HG02938 (cell line): Measurements from ENCODE around the gene ASPDH.
"Not testable (repeated sequence)": the region's sequence is repeated elsewhere in the genome, so short reads cannot be mapped to it uniquely, and the experiment has no call there.

Source experiments
- ATAC-seq: cut with Tn5 transposase; IDR thresholded peaks from one replicate; pipeline ENCODE4 v1.9.1; 2021; ENCODE audit warnings: mild to moderate bottlenecking, moderate library complexity; ENCODE audit not compliant: unreplicated experiment

Gene ASPDH

DNA sequence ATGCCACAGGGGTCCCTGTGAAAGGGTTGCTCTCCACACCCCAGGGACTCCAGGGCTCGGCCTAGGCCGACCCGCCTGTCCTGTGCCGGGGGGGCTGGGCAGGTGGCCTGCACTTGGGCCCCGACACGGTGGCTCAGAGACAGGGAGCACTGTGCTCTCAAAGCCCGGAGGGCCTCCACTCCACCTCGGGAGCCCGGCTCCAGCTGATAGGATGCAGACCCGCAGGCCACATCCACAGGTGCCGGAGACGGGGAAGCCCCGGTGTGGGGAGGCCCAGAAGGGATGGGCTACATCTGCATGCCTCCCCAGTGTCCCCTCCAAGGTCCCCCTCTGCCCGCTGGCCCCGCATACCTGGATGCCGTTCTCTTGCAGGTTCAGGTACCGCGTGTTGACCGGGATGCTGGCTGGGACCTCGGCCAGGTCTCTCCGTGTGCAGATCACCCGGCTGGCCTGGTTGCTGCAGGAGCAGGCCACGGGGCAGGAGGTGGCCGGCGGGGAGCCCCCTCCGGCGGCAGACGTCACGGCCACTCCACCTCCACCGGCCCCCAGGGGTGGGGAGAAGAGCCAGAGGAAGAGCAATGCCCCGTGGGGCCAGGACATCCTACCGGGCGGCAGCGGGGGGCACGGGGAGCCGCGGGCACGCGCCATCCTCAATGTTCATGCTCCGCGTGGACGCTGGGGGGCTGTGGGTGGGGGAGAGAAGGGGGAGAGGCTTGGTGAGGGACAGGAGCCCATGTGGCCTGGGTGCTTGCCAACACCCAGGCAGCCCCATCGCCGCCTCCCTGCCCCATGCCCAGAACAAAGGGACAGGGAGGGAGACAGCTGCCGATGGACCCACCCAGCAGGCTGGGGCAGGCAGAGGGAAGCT is 34.7 kb upstream of the ASPDH start:
- ATAC-seq: no peak

DNA sequence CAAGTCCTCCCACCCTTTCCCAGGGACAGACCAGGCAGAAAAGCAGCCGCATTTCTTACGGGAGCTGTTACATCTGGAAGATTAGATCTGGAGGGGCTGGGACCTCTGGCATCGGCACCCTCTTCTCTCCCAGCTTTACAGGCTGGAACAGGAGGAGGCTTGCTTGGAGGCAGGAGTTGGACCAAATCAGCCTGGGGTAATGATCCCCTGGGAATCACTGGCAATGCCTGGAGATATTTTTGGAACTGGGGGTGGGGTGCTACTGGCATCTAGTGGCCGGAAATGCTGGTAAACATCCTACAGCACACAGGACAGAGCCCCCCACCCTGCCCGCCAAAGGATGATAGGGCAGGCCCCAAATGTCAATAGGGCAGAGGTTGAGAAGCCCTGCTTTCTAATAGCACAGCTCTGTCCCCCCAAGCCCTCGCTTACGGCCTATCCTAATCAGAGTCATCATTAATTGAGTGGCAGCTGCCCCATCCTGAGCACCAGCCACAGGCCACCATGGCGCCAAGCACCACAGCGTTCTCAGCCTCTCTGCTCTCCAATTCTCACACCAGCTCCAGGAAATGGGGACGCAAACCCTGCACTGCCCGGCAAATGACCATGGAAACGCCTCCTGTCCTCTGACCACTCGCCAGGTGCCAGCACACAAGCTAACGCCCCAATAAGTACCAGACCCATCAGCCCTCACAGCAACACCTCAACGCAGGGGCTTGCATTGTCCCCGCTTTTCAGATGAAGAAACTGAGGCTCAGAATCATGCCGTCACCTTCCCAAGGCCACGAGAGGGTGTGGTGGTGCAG is 33.9 kb upstream of the ASPDH start:
- no peak for ATAC-seq

DNA sequence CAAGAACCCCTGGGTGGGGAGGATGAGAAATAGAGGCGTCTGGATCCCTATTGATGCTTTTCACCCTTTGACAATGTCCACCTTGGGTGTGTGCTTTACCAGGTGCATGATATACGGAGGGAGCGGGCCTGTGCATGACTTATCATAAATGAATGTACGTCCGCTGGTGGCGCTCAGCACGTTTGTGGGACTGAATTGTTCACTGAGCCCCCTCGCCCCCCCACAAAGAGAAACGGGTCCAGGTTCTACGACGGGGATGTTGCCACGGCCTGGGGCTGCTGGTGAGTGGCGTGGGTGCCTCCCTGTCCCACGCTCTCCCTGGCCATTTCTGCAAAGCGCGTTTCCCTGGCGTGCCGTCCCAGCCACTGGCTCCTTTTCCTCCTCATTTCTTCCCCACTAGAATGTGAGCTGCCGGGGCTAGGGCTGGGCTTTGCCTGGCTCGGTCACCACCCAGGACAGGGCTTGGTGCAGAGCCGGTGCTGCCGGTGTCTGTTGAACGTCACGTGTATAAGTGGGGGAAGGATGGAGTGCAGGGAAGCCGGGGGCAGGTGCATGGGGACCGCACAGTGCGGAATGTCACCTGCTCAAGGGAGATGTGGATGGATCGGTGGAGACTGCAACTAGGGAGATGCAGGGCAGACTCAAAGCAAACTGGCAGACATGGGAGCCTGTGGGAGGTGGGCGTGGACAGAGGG is 33.0 kb upstream of the ASPDH start:
- no peak for ATAC-seq

DNA sequence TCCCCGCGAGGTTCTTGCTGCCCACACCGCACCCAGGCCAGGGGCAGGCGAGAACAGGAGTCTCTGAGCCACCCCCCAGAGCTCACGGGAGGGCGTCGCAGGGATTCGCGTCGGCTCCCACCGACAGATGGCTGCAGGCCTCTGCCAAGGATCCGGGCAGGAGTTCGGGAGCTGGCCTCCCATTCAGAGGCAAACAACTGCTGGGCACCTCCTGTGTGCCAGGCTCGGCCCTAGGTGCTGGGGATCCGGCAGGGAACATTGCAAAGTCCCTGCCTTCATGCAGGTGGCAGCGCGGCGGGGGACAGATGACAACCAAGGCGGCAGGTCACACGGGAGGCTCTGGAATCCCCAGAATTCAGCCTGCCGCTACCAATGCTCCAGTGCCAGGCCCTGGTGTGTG is 29.2 kb upstream of the ASPDH start:
- ATAC-seq: no peak

DNA sequence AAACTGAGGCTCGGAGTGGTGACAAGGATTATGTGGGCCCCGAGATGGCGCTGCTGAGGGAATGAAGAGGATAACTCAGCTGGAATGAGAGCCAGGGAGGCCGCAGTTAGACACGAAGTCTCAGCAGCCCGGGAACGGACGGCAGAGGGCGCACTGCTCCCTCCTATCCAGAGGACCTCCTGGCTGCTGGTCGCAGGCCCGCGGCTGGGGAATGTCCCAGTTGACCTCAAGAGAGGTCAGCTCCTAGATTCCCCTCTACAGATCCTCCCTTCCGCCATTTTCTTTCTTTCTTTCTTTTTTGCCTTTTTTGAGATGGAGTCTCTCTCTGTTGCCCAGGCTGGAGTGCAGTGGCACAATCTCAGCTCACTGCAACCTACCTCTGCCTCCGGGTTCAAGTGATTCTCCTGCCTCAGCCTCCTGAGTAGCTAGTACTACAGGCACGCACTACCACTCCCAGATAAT is 24.1 kb upstream of the ASPDH start:
- no peak for ATAC-seq

DNA sequence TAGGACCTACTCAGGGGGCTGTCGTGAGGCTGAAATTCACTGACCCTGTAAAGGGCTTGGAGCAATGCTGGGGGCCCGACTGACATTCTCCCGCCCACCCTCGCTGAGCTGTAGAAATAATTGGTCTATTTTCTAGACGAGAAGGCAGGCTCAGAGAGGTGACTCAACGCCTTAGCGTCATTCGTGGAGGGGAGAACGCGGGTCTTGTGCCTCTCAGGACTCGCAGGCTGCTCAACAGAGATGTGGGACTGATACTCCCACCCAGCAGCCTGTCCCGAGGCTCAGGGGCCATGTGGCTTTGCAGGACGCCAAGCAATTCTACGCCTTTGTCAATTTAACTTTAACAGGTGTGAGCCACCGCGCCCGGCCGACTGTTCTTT is 23.6 kb upstream of the ASPDH start:
- no peak for ATAC-seq

DNA sequence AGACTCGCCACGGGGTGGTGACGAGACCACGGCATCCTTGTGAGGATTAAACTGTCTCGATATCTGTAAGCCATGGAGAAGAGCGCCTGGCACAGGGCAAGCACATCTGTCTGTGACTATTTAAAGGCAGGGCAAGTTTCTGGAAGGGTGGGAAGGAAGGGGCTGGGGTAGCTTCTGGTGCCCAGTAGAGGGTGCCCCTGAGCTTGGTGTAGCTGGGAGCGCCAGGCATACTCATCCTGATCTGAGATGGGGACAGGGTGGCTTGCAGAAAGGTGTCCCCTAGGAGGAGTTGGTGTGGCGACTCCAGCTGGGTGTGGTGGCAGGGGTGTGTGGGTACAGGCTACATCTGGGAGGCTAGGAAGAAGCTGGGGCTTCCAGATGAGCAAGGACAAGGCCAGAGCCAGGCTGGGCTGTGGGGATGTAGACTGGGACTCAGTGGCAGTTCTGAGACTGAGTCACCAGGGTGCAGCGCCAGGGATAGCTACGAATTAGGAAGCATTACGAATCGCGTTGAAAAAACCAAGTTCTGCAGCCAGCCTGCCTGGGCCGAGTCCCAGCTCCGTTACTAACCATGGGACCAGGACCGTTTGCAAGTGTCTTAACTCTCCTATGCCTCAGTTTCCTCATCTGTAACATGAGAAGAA is 23.1 kb upstream of the ASPDH start:
- no peak for ATAC-seq

DNA sequence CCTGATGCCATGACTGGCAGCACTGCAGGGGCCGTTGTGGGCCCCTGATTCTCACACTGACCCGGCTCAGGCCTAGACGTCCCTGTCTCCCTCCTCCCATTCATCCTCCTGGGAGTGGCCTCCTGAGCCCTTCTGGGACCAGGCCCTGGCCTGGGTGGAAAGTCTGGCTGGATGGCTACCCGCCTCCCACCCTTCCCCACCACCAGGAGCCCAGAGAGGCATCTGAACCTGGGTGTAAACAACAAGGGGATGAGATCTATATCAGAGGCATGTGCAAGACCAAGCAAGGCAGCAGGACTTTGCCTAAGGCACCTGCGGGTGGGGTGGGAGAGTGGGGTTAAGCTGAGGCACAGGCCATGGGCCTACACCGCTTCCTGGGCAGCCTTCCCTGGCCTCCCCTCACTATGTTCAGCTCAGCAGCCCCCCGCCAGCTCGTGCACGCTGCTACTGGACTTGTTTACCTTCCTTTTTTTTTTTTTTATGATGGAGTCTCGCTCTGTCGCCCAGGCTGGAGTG is 22.0 kb upstream of the ASPDH start:
- ATAC-seq: no peak

DNA sequence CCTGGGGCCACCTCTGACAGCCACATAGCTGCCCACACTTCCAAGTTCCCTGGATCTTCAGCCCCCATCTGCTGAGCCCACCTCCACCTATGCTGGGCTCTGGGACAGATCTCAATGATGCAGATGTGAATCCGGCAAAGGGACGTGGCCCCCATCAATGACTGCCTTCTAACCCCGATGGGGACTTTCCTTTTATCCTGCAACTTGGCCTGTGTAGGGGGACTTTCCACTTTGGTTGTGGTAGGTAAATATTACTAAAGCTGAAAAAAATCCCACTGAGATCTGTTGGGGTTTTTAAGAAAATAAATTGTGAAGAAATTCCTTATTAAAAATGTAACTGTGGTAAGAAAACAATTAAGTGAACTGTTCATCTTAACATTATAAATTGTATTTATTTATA is 20.8 kb upstream of the ASPDH start:
- ATAC-seq: no peak

DNA sequence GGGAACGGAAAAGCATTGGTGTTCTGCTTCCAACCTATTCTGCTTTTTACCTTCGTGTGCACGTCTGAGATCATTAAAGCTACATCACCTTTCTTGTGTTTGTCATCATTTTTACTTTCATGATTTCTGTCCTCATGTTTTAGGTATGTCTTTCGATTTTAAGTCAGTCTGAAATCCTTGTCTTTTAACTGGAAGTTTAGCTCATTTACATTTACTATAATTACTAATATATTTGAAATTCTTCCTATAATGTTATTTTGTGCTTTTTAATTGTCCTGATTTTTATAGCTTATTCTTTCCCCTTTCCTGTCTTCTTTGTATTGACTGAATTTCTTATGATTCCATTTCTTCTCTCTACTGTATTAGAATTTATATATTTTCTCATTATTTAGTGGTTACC is 19.2 kb upstream of the ASPDH start:
- ATAC-seq: no peak

DNA sequence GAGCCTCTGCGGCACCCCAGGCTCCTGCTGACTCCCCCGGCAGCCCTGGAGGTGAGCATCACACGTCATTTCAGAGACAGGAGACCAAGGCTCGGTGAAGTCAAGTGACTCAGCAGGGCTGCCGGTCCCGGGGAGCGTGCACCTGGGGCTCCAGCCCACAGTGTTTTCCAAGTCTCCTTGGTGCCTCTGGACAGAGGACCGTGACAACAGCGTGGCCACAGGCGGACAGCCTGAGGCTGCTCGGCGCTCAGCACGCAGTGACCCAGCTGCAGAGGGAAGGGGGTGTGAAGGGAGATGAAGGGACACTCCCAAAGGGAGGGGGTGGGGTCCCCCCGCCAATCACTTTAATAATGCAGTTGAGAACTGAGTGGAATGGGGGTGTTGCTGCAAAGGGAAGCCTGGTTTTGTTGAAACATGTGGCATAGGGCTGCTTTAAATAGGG is 17.5 kb upstream of the ASPDH start:
- ATAC-seq: no peak

DNA sequence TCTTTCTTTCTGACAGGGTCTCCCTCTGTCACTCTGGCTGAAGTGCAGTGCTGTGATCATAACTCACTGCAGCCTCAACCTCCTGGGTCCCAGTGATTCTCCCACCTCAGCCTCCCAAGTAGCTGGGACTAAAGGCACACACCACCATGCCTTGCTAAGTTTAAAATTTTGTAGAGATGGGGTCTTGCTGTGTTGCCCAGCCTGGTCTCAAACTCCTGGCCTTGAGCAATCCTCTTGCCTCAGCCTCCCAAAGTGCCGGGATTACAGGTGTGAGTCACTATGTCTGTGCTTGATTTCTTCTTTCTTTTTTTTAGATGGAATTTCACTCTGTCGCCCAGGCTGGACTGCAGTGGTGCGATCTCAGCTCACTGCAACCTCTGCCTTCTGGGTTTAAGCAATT is 14.3 kb upstream of the ASPDH start:
- not testable (repeated sequence) for ATAC-seq

DNA sequence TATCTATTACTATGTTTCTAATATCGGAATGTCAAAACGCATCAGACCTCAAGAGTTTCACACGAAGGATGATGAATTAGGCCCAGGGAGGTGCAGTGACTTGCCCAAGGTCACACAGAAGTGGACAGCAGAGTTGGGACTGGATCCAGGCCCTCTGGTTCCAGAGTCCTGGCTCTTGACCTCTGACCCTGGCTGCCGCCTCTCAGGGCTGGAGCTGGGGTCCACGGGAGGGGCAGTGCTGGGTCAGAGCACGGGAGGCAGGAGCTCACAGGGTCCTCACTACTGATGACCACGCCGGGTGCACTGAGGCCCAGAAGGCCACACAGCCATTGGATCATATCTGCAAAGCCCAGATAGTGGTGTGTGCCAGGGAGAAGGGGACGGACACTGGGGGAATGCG is 9.2 kb upstream of the ASPDH start:
- no peak for ATAC-seq

DNA sequence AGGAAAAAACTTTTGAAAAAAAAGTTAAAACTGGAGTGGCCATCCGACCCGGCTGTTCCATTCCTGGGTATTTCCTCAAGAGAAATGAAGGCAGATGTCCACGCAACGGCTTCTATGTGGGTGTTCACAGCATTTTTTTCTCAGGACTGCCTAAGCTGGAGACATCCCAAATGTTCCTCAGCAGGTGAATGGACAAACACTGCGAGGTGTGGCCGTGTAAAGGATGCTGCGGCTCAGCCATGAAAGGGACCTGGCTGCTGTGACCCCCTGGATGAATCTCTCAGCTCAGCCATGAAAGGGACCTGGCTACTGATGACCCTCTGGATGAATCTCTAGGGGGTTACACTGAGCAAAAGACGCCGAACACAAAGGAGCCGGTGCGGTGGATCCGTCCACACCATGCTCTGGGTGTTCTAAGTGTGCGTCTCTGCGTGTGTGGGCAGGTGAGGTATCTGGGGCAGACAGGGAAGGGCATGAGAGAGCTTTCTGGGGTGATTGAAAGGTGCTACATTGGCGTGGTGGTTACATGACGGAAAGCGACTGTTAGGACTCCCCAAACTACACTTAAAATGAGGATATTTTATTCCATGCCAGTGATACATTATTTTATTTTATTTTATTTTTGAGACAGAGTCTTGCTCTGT is 7.2 kb upstream of the ASPDH start:
- ATAC-seq: no peak

DNA sequence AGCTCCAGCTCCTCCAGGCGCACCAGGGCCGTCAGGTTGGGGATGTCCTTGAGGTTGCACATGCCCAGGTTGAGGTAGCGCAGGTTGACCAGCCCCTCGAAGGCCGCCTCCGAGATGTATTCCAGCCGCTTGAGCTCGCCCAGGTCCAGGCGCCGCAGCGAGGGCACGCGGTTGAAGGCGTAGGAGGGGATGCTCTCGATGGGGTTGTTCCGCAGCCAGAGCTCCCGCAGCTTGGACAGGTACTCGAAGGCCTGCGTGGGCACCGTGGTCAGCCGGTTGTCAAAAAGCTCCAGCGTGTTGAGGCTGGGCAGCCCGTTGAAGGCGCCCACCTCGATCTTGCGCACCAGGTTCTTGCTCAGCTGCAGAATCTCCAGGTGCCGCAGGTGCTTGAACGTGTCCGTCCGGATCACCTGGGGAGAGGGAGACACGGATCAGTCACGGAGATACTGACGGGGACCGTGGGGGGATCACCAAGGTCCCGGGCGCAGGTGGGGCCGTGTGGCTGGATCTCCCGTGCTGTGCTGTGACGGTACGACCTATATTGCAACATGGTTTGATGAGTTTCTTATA is 5.4 kb upstream of the ASPDH start:
- no peak for ATAC-seq

DNA sequence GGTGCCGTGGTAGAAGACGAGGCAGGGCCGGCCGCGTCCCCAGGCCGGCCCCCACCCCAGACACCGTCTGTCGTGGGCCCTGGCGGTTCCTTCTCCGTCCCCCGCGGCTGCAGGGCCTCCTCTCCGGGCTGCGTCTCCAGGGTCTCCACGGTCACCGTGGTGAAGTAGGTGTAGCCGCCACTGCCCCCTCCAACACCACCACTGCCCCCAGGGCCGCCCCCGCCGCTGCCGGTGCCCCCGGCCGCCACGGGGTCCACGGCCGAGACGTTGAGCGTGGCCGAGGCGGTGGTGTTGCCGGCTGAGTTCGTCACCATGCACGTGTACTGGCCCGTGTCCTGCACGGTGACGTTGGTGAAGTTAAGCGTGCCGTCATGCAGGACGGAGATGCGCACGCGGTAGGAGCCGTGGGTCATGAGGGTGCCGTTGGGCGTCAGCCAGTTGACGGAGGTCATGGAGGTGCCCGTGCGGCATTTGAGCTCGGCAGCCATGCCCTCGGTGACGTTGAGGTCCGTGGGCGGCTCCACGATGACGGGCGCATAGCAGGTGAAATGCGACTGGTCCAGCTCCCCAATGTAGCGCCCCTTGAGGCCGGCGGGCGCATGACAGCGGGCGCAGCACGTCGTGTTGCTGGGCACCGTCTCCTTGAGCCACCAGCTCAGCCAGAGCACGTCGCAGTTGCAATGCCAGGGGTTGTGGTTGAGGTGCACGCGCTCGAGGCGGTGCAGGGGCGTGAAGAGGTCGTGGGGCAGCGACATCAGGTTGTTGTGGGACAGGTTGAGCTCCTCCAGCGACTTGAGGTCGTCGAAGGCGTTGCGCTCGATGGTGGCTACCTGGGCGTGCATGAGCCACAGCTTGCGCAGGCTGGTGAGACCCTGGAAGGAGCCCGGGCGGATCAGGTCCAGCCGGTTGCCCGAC is 4.6 kb upstream of the ASPDH start:
- no peak for ATAC-seq

DNA sequence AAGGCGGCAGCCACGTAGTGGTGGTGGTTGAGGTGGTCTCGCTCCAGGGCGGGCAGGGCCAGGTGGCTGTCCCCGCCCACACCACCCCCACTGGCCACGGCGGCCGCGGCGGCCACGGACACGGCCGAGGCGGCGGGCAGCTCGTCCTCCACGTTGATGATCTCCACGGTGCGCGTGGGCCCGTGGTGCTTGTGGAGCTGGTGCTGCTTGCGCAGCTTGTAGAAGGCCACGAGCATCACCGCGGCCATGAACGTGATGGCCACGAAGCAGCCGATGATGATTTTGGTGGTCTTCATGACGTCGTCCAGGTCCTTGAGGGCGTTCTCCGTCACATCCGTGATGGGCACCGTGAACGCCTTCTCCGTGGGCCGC is 4.0 kb upstream of the ASPDH start:
- ATAC-seq: no peak

DNA sequence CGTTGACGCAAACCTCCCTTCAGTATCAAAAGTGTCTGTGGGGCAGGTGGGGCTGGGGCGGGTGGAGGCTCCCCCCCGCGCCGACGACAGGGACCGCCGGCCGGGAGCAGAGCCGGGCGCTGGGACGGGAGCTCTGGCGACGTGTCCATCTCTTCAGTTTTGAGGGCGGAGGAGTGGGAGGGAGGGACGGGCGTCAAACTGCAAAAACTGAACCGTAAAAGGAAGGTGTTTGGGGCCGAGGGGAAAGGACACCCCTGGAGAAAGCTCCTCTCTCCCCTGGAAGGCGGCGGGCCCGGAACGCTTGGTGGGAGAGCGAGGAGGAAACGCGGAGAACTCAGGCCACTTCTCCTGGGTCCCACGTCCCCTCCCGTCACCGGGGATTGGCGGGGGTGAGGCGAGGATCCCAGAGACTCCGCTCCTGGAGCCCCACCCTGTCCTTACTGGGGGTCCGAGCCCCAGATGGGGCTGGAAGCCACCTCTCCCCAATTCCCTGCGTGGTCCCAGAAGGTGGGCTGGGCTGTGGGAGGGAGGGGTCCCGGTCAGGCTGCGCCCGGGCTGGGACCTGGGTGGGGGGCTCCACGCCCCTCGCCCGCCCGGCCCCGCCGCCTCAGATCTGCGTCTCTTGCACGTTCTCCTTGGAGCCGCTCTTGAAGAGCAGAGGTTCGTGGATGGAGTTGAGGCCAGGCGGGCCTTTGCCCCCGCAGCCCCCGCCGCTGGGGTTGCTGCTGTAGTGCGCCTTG is 3.4 kb upstream of the ASPDH start:
- no peak for ATAC-seq
